MM.1S (cell line): ENCODE measurements around the gene SERP1.

Experiments
- CTCF ChIP-seq: fragments of 300-600 bp; sonication (generic); IDR thresholded peaks from 2 replicates; pipeline ENCODE4 v1.5.1; 2016; ENCODE audit warnings: antibody characterized with exemption, low read length, mixed read lengths
- EZH2 ChIP-seq: fragments of 300-600 bp; sonication (generic); optimal IDR thresholded peaks from 2 replicates; pipeline ENCODE3; 2017; ENCODE audit warnings: low read depth, mild to moderate bottlenecking, antibody characterized with exemption, low read length, mixed read lengths
- EZH2phosphoT487 ChIP-seq: fragments of 300-600 bp; sonication (generic); IDR thresholded peaks from 2 replicates; pipeline ENCODE4 v1.6.1; 2018; ENCODE audit warnings: antibody characterized with exemption, low read length

DNA sequence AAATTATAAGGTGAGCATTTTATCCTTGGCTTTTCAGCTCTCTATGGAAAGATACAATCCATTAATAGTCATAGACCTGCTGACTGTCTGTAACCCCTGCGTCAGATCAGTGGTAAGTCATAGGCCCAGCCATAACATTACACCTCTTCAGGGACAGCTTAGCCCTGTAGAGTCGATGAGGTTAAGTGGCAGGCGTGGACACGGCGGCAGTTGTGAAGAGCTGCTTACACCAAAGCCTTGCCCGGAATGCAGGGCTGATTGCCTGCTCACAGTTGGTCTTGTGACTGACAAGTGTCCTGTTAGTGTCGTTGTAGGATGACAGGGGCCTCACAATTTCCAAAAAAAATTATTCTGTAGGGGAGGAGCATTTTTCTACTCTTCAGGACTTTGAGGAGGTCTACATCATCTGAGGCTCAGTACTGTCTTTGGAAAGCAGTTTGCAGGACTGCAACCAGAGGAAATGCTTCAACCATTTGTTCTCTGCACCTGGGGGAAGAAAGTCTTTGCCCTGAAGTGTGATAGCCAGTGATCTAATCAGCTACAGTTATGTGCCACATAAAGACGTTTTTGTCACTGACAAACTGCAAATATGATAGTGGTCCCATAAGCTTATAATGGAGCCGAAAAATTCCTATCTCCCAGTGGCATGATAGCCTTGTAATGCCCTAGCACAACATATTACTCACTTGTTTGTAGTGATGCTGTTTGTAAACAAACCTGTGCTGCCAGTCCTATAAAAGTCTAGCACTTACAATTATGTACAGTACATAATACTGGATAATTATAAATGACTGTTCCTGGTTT lies 41.9 kb upstream of the SERP1 start:
- TF ChIP-seq CTCF (no peak), EZH2phosphoT487 (no peak), EZH2 (no peak)
